HepG2 (cell line): Measurements from ENCODE around the gene JADE2. TPM values are rescaled to one million over a fixed set of nuclear protein-coding genes. Genes with fewer than 3 reads are reported as not detected.

Source experiments
- AGO1 ChIP-seq: fragments of 200-400 bp; formaldehyde crosslinking; IDR thresholded peaks from 2 replicates; pipeline ENCODE4 v1.6.1; 2017; ENCODE audit warnings: mild to moderate bottlenecking, low read depth, low read length, moderate library complexity; ENCODE audit not compliant: poor library complexity, severe bottlenecking
- BRD4 ChIP-seq: sonication (generic); formaldehyde crosslinking; IDR thresholded peaks from 2 replicates; pipeline ENCODE4 v1.4.0; 2020; ENCODE audit warnings: missing genetic modification reagents
- CAMTA2 ChIP-seq: sonication (generic); formaldehyde crosslinking; IDR thresholded peaks from 2 replicates; pipeline ENCODE4 v1.4.0; 2020; ENCODE audit warnings: mild to moderate bottlenecking, missing genetic modification reagents, borderline replicate concordance
- CENPX ChIP-seq: sonication (generic); formaldehyde crosslinking; IDR thresholded peaks from 2 replicates; pipeline ENCODE4 v1.9.0; 2021; ENCODE audit warnings: mild to moderate bottlenecking, missing genetic modification reagents, moderate library complexity
- ESRRA ChIP-seq: sonication (generic); formaldehyde crosslinking; IDR thresholded peaks from 2 replicates; pipeline ENCODE4 v1.5.1; 2020; ENCODE audit warnings: mild to moderate bottlenecking, low read depth, missing genetic modification reagents
- FOXA1 ChIP-seq, 2 experiments: fragments of 450-650 bp in 1 of 2; sonication (generic) in 1 of 2; formaldehyde crosslinking in 1 of 2; IDR thresholded peaks; 2 replicates each; pipeline versions ENCODE4 v1.4.0 to v1.6.1; 2016 to 2020; ENCODE audit warnings: missing genetic modification reagents in 1 of 2
- HNRNPK ChIP-seq: fragments of 200-400 bp; formaldehyde crosslinking; IDR thresholded peaks from 2 replicates; pipeline ENCODE4 v1.6.1; 2018; ENCODE audit warnings: low read length, low read depth, moderate library complexity, mild to moderate bottlenecking; ENCODE audit not compliant: poor library complexity, severe bottlenecking
- ISL2 ChIP-seq: sonication (generic); formaldehyde crosslinking; IDR thresholded peaks from 2 replicates; pipeline ENCODE4 v1.5.0; 2020; ENCODE audit warnings: missing genetic modification reagents
- KDM5A ChIP-seq: fragments of 200-600 bp; sonication (generic); IDR thresholded peaks from 2 replicates; pipeline ENCODE4 v1.7.0; 2018; ENCODE audit warnings: antibody characterized with exemption, mild to moderate bottlenecking, low read length, borderline replicate concordance
- LCORL ChIP-seq, 2 experiments: fragments of 450-650 bp in 1 of 2; sonication (generic) in 1 of 2; formaldehyde crosslinking in 1 of 2; IDR thresholded peaks; 2 replicates each; pipeline versions ENCODE4 v1.5.0 to v1.6.1; 2017 to 2020; ENCODE audit warnings: antibody characterized with exemption in 1 of 2, missing genetic modification reagents in 1 of 2
- NCOR1 ChIP-seq: fragments of 200-600 bp; sonication (generic); IDR thresholded peaks from 2 replicates; pipeline ENCODE4 v1.7.0; 2017; ENCODE audit warnings: antibody characterized with exemption, low read length, borderline replicate concordance
- TSC22D2 ChIP-seq: sonication (generic); formaldehyde crosslinking; IDR thresholded peaks from 2 replicates; pipeline ENCODE4 v1.5.1; 2020; ENCODE audit warnings: missing genetic modification reagents, mild to moderate bottlenecking, borderline replicate concordance
- ZBTB21 ChIP-seq: sonication (generic); formaldehyde crosslinking; IDR thresholded peaks from 2 replicates; pipeline ENCODE4 v1.4.0; 2020; ENCODE audit warnings: missing genetic modification reagents
- ZNF205 ChIP-seq: IDR thresholded peaks from 2 replicates; pipeline ENCODE4 v1.6.1; 2018; ENCODE audit warnings: missing biosample characterization, missing genetic modification reagents
- ZNF260 ChIP-seq: sonication (generic); formaldehyde crosslinking; IDR thresholded peaks from 2 replicates; pipeline ENCODE4 v1.4.0; 2020; ENCODE audit warnings: missing genetic modification reagents, low read depth, mild to moderate bottlenecking, borderline replicate concordance
- ZNF329 ChIP-seq: sonication (generic); formaldehyde crosslinking; IDR thresholded peaks from 2 replicates; pipeline ENCODE4 v1.9.0; 2021; ENCODE audit warnings: low read depth, mild to moderate bottlenecking, missing genetic modification reagents
- ZNF333 ChIP-seq: sonication (generic); formaldehyde crosslinking; IDR thresholded peaks from 2 replicates; pipeline ENCODE4 v1.4.0; 2020; ENCODE audit warnings: mild to moderate bottlenecking, missing genetic modification reagents, borderline replicate concordance
- ZNF382 ChIP-seq: sonication (generic); formaldehyde crosslinking; IDR thresholded peaks from 2 replicates; pipeline ENCODE4 v1.5.0; 2020; ENCODE audit warnings: missing genetic modification reagents, mild to moderate bottlenecking, borderline replicate concordance
- ZNF44 ChIP-seq: sonication (generic); formaldehyde crosslinking; IDR thresholded peaks from 2 replicates; pipeline ENCODE4 v1.5.1; 2020; ENCODE audit warnings: mild to moderate bottlenecking, missing genetic modification reagents
- ZNF570 ChIP-seq: sonication (generic); formaldehyde crosslinking; IDR thresholded peaks from 2 replicates; pipeline ENCODE4 v1.4.0; 2020; ENCODE audit warnings: mild to moderate bottlenecking, missing genetic modification reagents, borderline replicate concordance
- ZNF607 ChIP-seq: sonication (generic); formaldehyde crosslinking; IDR thresholded peaks from 2 replicates; pipeline ENCODE4 v1.5.1; 2020; ENCODE audit warnings: missing genetic modification reagents, mild to moderate bottlenecking, borderline replicate concordance
- ZNF850 ChIP-seq: sonication (generic); formaldehyde crosslinking; conservative IDR thresholded peaks from 2 replicates; pipeline ENCODE4 v1.9.0; 2021; ENCODE audit warnings: mild to moderate bottlenecking, missing genetic modification reagents
- ZSCAN12 ChIP-seq: sonication (generic); formaldehyde crosslinking; IDR thresholded peaks from 2 replicates; pipeline ENCODE4 v1.9.0; 2021; ENCODE audit warnings: mild to moderate bottlenecking, missing genetic modification reagents
- ZSCAN5A ChIP-seq: sonication (generic); formaldehyde crosslinking; IDR thresholded peaks from 2 replicates; pipeline ENCODE4 v1.8.0; 2022; ENCODE audit warnings: mild to moderate bottlenecking, missing genetic modification reagents, borderline replicate concordance
- polyA plus RNA-seq, 8 experiments: library from polyadenylated mRNA; depleted of rRNA in 3 of 8; stranded (reverse) in 7 of 8; unstranded in 1 of 8; fragments of >200 nt; fragmentation: Illumina TruSeq in 4 of 8; extraction: Trizol in 4 of 8; gene quantifications; 2 replicates each; pipeline versions ENCODE4 v1.2.1 to v1.2.3, GENCODE V29; 2011 to 2016; ENCODE audit warnings: low read depth in 4 of 8, missing spikeins in 1 of 8, mixed read lengths in 1 of 8; ENCODE audit not compliant: insufficient read depth in 1 of 8
- total RNA-seq, 5 experiments: library from RNA; depleted of rRNA; stranded (reverse); fragments of >200 nt; fragmentation: Illumina TruSeq; extraction: Trizol; gene quantifications; 2 replicates each; pipeline ENCODE4 v1.2.3, GENCODE V29; 2016; ENCODE audit warnings: low read depth in 1 of 5
- TF ChIP-seq, protein P1 (sequence below): sonication (generic); formaldehyde crosslinking; IDR thresholded peaks from 2 replicates; pipeline ENCODE4 v1.4.0; 2020; ENCODE audit warnings: mild to moderate bottlenecking, missing genetic modification reagents
- TF ChIP-seq, protein P2 (sequence below): sonication (generic); formaldehyde crosslinking; IDR thresholded peaks from 2 replicates; pipeline ENCODE4 v1.5.1; 2020; ENCODE audit warnings: mild to moderate bottlenecking, moderate library complexity, missing genetic modification reagents

JADE2 gene
- total and polyA plus RNA-seq, 2 of the 13 experiments (the other 11 are each of a cell fraction or from before 2014, with no cell fraction given): 7.5 to 15.1 TPM

DNA sequence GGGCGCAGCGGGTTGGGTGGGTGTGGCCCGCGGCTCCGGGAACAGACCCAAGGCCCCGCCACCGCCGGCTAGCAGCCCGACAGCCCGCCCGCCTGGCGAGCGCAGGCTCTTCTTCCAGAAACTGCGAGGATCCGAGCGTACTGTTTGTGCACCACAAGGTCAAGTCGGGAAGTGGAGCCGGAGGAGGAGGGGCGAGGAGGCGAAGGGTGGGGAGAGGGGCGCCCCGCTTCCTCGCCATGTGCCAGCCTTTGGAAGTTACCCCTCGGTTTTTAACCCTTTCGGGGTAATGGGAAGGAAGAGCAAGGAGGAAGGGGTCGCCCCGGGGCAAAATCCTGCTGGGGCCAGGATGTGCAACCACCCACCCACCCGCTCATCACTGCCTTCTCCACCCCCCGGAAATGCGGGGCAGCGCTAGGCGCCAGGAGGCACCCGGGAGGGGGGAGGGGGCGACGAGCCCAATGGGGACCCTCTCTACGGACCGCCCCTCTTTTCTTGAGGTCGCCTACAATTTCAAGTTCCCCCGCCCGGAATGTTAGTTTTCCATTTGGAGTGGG lies 1.1 kb upstream of the JADE2 start (continued):
- TF ChIP-seq, protein P1, sequence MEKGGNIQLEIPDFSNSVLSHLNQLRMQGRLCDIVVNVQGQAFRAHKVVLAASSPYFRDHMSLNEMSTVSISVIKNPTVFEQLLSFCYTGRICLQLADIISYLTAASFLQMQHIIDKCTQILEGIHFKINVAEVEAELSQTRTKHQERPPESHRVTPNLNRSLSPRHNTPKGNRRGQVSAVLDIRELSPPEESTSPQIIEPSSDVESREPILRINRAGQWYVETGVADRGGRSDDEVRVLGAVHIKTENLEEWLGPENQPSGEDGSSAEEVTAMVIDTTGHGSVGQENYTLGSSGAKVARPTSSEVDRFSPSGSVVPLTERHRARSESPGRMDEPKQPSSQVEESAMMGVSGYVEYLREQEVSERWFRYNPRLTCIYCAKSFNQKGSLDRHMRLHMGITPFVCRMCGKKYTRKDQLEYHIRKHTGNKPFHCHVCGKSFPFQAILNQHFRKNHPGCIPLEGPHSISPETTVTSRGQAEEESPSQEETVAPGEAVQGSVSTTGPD (CRISPR knock-in tag): peak; percentile 11; the same call in 1 of the 2 replicates
- TF ChIP-seq ZNF607 (CRISPR knock-in tag) (no peak), ZNF850 (CRISPR knock-in tag) (no peak), ZNF570 (CRISPR knock-in tag) (no peak), ZNF44 (CRISPR knock-in tag) (no peak), ZBTB21 (no peak), CAMTA2 (CRISPR knock-in tag) (no peak), AGO1 (peak; percentile 82), FOXA1 (IDR thresholded peaks at IDR 0.05) (no peak), FOXA1 (CRISPR knock-in tag; IDR thresholded peaks at IDR 0.05) (no peak), HNRNPK (peak; percentile 42), ESRRA (CRISPR knock-in tag) (peak; percentile 55), TSC22D2 (no peak), KDM5A (no peak), ZNF260 (CRISPR knock-in tag) (no peak; the same call in 1 of the 2 replicates), ZNF205 (CRISPR knock-in tag) (0 out of 2 replicates have a peak, but pooled peaks have one; percentile 4), ISL2 (CRISPR knock-in tag) (peak; percentile 19; the same call in 1 of the 2 replicates), BRD4 (0 out of 2 replicates have a peak, but pooled peaks have one; percentile 26), ZSCAN12 (CRISPR knock-in tag) (no peak), NCOR1 (no peak), ZNF329 (0 out of 2 replicates have a peak, but pooled peaks have one; percentile 60), CENPX (CRISPR knock-in tag) (no peak), ZSCAN5A (no peak), LCORL (IDR thresholded peaks at IDR 0.05) (no peak), LCORL (CRISPR knock-in tag; IDR thresholded peaks at IDR 0.05) (0 out of 2 replicates have a peak, but pooled peaks have one; percentile 58), ZNF333 (CRISPR knock-in tag) (0 out of 2 replicates have a peak, but pooled peaks have one; percentile 35), ZNF382 (CRISPR knock-in tag) (no peak)
- TF ChIP-seq, protein P2, sequence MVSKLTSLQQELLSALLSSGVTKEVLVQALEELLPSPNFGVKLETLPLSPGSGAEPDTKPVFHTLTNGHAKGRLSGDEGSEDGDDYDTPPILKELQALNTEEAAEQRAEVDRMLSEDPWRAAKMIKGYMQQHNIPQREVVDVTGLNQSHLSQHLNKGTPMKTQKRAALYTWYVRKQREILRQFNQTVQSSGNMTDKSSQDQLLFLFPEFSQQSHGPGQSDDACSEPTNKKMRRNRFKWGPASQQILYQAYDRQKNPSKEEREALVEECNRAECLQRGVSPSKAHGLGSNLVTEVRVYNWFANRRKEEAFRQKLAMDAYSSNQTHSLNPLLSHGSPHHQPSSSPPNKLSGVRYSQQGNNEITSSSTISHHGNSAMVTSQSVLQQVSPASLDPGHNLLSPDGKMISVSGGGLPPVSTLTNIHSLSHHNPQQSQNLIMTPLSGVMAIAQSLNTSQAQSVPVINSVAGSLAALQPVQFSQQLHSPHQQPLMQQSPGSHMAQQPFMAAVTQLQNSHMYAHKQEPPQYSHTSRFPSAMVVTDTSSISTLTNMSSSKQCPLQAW (CRISPR knock-in tag): peak; percentile 39; the same call in 1 of the 2 replicates
